ENCODE results near the gene DYNC2LI1. TPM values are rescaled to one million over a fixed set of nuclear protein-coding genes. Genes with fewer than 3 reads are reported as not detected.
A peak's percentile ranks its signal among the peaks of the same experiment; 100 is the strongest.

DYNC2LI1 gene
- total RNA-seq, 2 experiments from 2014 or later, result 19.5 to 28.4 TPM

DNA sequence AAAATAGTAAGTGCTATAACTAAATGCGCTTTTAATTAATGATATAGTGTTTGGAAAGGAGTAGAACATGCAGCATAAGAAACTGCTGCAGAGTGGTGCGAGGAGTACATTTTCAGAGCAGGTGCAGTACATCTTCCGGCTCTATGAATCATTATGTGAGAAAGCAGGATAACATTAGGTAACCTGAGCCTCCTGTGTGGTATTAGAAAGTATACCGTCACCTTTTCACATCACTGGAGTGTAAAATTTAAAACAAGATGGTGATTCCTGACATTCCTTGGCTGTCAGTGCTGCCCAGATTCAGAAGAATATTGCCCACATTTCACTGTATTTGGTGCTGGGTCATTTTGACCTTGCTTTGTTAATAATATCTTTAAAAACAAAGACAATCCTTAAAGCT is 7.8 kb upstream of the DYNC2LI1 start:
- DNase-seq (no peak), ATAC-seq (no peak)
- peak overlapping the region; percentile 15 for H3K27ac Mint-ChIP-seq
- peaks cover 15% of the 10 kb centered on the region for H3K4me1 Mint-ChIP-seq
- intact Hi-C loops (cut with DNase I, micrococcal nuclease), result no loop called here
- no peaks in the 10 kb centered on the region for H3K27me3 Mint-ChIP-seq
- CTCF ChIA-PET, result no interaction called here
- no peaks in the 10 kb centered on the region for H3K36me3 Mint-ChIP-seq (ENCODE audit: low read depth)
- POLR2A ChIA-PET, result no interaction called here
- H3K9me3 Mint-ChIP-seq (ENCODE audit: low read depth), result no peaks in the 10 kb centered on the region
- no peak overlapping the region for H3K4me3 Mint-ChIP-seq

DNA sequence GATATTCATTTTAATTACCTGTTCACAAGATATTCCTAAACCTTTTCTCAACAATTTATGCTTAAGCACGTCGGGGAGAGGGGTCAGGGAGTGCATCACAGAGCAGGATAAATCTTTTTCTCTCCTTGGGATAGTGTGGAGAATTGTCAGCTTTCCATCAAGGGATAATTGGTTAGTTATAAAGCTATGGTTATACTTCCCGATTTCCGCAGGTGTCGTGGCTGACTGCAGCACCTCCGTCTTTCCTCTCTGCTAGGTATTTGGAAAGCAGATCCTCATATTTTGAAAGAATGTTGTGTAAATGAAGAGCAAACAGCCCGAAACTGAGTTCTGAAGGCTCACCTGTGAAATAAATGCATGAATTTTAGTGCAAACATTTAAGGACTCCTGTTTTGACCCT is 778 bp downstream of the DYNC2LI1 start:
- H3K9me3 Mint-ChIP-seq (ENCODE audit: low read depth), result no peaks in the 10 kb centered on the region

DNA sequence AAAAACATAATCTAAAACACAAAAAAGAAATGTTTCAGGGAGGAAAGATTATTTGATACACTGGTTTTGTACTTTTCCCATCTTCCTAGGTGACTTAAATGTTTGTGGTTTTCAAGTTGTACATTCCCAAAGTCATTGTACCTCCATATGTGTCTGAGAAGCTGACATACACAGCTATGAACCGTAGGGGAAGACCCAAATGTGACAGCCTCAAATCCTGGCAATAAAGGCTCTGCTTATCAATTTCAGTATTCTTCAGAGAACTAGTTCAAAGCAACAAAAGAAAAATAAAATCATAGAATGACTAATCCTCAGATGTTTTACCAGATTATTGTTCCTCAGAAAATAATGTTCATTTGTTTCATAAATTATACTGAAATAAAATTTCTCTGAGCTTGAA is 2.5 kb downstream of the DYNC2LI1 start:
- ChIA-PET CTCF (interaction anchor here (0.6 to 0.9 kb wide), 2 partner anchors 11 to 477 kb away, joined by 5 read pairs; no protein-coding TSS in a partner anchor), POLR2A (no interaction called here)
- Mint-ChIP-seq H3K36me3 (ENCODE audit: low read depth) (peaks cover 3% of the 10 kb centered on the region), H3K4me1 (peaks cover 29% of the 10 kb centered on the region), H3K27ac (peak overlapping the region; percentile 79), H3K4me3 (peak overlapping the region; percentile 18), H3K9me3 (ENCODE audit: low read depth) (no peaks in the 10 kb centered on the region), H3K27me3 (no peaks in the 10 kb centered on the region)
- DNase-seq (peak; percentile 35), ATAC-seq (peak; percentile 74)
- intact Hi-C loops (cut with DNase I, micrococcal nuclease), result loop anchor here (1.0 to 10.0 kb wide), 3 partner anchors 12 to 142 kb away; partner anchors contain the start of gene PLEKHH2 (in 1 of the 2)

More for the DNA sequence above, 778 bp downstream of the DYNC2LI1 start:
- peak overlapping the region; percentile 74 for H3K27ac Mint-ChIP-seq
- peak overlapping the region; percentile 95 for H3K4me3 Mint-ChIP-seq
- no peaks in the 10 kb centered on the region for H3K27me3 Mint-ChIP-seq
- DNase-seq, result no peak
- intact Hi-C loops (cut with DNase I, micrococcal nuclease), result loop anchor here (1.0 to 10.0 kb wide), 5 partner anchors 140 to 586 kb away; partner anchors contain the start of genes CAMKMT (in 1 of the 2), PLEKHH2 (in 1 of the 2), PPM1B (in 1 of the 2) and PREPL (in 1 of the 2)
- CTCF ChIA-PET, result interaction anchor here (0.7 to 1.8 kb wide), 5 partner anchors 10 to 80 kb away, joined by 3 to 5 read pairs (median 4); no protein-coding TSS in a partner anchor
- ATAC-seq, result no peak
- H3K36me3 Mint-ChIP-seq (ENCODE audit: low read depth), result no peaks in the 10 kb centered on the region
- POLR2A ChIA-PET, result no interaction called here
- peaks cover 29% of the 10 kb centered on the region for H3K4me1 Mint-ChIP-seq

- POLR2A ChIA-PET, result no interaction called here
- Mint-ChIP-seq H3K4me1 (peaks cover 29% of the 10 kb centered on the region), H3K9me3 (ENCODE audit: low read depth) (no peaks in the 10 kb centered on the region), H3K27ac (peak overlapping the region; percentile 58), H3K36me3 (ENCODE audit: low read depth) (peaks cover 3% of the 10 kb centered on the region), H3K4me3 (no peak overlapping the region), H3K27me3 (no peaks in the 10 kb centered on the region)
- intact Hi-C loops (cut with DNase I, micrococcal nuclease), result loop anchor here in 1 of 2 experiments (1.0 to 10.0 kb wide), 3 partner anchors 11 to 143 kb away; partner anchors contain the start of gene PLEKHH2
- CTCF ChIA-PET, result no interaction called here
- ATAC-seq (no peak), DNase-seq (peak; percentile 52)
These were observed 3.6 kb downstream of the DYNC2LI1 start for GRCh38 chr2:43777306-43777926.

GRCh38 chr2:43778233-43778632 is 4.4 kb downstream of the DYNC2LI1 start:
- Mint-ChIP-seq H3K36me3 (ENCODE audit: low read depth) (peaks cover 3% of the 10 kb centered on the region), H3K4me3 (no peak overlapping the region), H3K27ac (no peak overlapping the region), H3K4me1 (peaks cover 29% of the 10 kb centered on the region), H3K27me3 (no peaks in the 10 kb centered on the region), H3K9me3 (ENCODE audit: low read depth) (no peaks in the 10 kb centered on the region)
- POLR2A ChIA-PET, result no interaction called here
- ATAC-seq, result no peak
- intact Hi-C loops (cut with DNase I, micrococcal nuclease), result loop anchor here in 1 of 2 experiments (10.0 kb wide), 1 partner anchor 143 kb away; the partner anchor contains the start of gene PLEKHH2
- no peak for DNase-seq
- CTCF ChIA-PET, result no interaction called here

DNA sequence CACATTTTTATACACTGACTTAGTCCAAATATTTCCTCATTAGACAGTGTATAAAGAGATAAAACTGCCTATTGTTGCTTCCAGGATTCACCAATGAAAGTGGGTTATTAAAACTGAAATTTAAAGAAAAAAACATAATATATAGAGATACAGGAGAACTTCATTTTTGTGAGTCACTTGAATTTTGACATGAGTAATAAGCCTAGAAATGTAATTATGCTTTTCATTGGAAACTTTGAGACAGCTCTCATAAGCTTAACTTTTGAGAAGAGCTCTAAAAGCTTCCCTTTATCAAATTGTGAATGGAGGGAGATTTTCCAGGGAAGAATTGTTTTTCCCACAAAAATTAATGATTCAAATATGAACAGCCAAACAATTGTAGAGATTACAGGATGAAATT is 14.1 kb downstream of the DYNC2LI1 start:
- no peaks in the 10 kb centered on the region for H3K27me3 Mint-ChIP-seq
- CTCF ChIA-PET, result interaction anchor here (0.6 to 1.8 kb wide), 3 partner anchors 11 to 417 kb away, joined by 3 to 5 read pairs (median 4); no protein-coding TSS in a partner anchor
- peaks cover 14% of the 10 kb centered on the region for H3K36me3 Mint-ChIP-seq (ENCODE audit: low read depth)
- ATAC-seq, result peak; percentile 79
- H3K4me3 Mint-ChIP-seq, result no peak overlapping the region
- peaks cover 25% of the 10 kb centered on the region for H3K4me1 Mint-ChIP-seq
- peak overlapping the region; percentile 70 for H3K27ac Mint-ChIP-seq
- no peak for DNase-seq
- intact Hi-C loops (cut with DNase I, micrococcal nuclease), result loop anchor here (1.0 to 2.0 kb wide), 3 partner anchors 11 to 147 kb away; no protein-coding TSS in a partner anchor
- POLR2A ChIA-PET, result interaction anchor here (0.6 kb wide), 1 partner anchor 54 kb away, joined by 4 read pairs; no protein-coding TSS in a partner anchor
- no peaks in the 10 kb centered on the region for H3K9me3 Mint-ChIP-seq (ENCODE audit: low read depth)

GRCh38 chr2:43788646-43789045 is 14.8 kb downstream of the DYNC2LI1 start:
- DNase-seq, result no peak

DNA sequence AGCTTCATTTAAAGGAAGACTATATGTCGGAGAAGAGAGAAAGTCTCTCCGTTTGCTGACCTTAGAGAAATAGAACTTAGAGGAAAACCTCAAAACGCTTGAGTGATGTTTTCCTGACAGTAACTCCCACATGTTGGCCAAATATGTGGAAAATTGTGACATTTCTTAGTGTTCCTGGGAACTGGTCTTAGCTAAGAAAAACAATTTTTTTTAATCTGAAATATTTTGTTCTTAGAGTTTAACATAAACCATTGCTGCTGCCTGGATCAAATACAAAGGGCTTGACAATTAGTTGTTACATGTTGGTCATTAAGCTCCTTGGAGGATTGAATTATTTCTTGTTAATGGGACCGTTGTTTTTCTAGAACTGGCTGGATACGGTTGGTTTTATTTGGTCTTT is 16.3 kb downstream of the DYNC2LI1 start:
- H3K4me3 Mint-ChIP-seq, result no peak overlapping the region
- ATAC-seq (no peak), DNase-seq (no peak)
- POLR2A ChIA-PET, result interaction anchor here (0.6 kb wide), 1 partner anchor 275 kb away, joined by 3 read pairs; no protein-coding TSS in a partner anchor
- no peaks in the 10 kb centered on the region for H3K9me3 Mint-ChIP-seq (ENCODE audit: low read depth)
- H3K4me1 Mint-ChIP-seq, result peaks cover 25% of the 10 kb centered on the region
- no peaks in the 10 kb centered on the region for H3K27me3 Mint-ChIP-seq
- H3K27ac Mint-ChIP-seq, result no peak overlapping the region
- CTCF ChIA-PET, result interaction anchor here (0.7 to 1.7 kb wide), 4 partner anchors 8 to 1055 kb away, joined by 3 to 5 read pairs (median 4); partner anchors contain the start of gene DYNC2LI1
- intact Hi-C loops (cut with DNase I, micrococcal nuclease), result no loop called here
- H3K36me3 Mint-ChIP-seq (ENCODE audit: low read depth), result peaks cover 12% of the 10 kb centered on the region

More at GRCh38 chr2:43788646-43789045, 14.8 kb downstream of the DYNC2LI1 start:
- intact Hi-C loops (cut with DNase I, micrococcal nuclease), result loop anchor here (1.0 to 2.0 kb wide), 3 partner anchors 11 to 146 kb away; no protein-coding TSS in a partner anchor
- no peaks in the 10 kb centered on the region for H3K27me3 Mint-ChIP-seq
- POLR2A ChIA-PET, result no interaction called here
- H3K36me3 Mint-ChIP-seq (ENCODE audit: low read depth), result peaks cover 15% of the 10 kb centered on the region
- H3K27ac Mint-ChIP-seq, result peak overlapping the region; percentile 47
- H3K4me1 Mint-ChIP-seq, result peaks cover 25% of the 10 kb centered on the region
- no peaks in the 10 kb centered on the region for H3K9me3 Mint-ChIP-seq (ENCODE audit: low read depth)
- CTCF ChIA-PET, result interaction anchor here (1.2 kb wide), 1 partner anchor 10 kb away, joined by 4 read pairs; no protein-coding TSS in a partner anchor
- H3K4me3 Mint-ChIP-seq, result no peak overlapping the region
- no peak for ATAC-seq

- H3K27me3 Mint-ChIP-seq, result no peaks in the 10 kb centered on the region
- no peaks in the 10 kb centered on the region for H3K9me3 Mint-ChIP-seq (ENCODE audit: low read depth)
- ChIA-PET POLR2A (no interaction called here), CTCF (interaction anchor here (0.8 to 1.7 kb wide), 2 partner anchors 17 to 45 kb away, joined by 3 to 5 read pairs; partner anchors contain the start of gene DYNC2LI1)
- H3K4me3 Mint-ChIP-seq, result no peak overlapping the region
- DNase-seq (no peak), ATAC-seq (no peak)
- H3K4me1 Mint-ChIP-seq, result peaks cover 25% of the 10 kb centered on the region
- H3K27ac Mint-ChIP-seq, result no peak overlapping the region
- peaks cover 12% of the 10 kb centered on the region for H3K36me3 Mint-ChIP-seq (ENCODE audit: low read depth)
- intact Hi-C loops (cut with DNase I, micrococcal nuclease), result no loop called here
These were observed 17.4 kb downstream of the DYNC2LI1 start for GRCh38 chr2:43791035-43791765.

- Mint-ChIP-seq H3K9me3 (ENCODE audit: low read depth) (no peaks in the 10 kb centered on the region), H3K27ac (no peak overlapping the region), H3K4me1 (peaks cover 17% of the 10 kb centered on the region), H3K27me3 (no peaks in the 10 kb centered on the region), H3K4me3 (no peak overlapping the region), H3K36me3 (ENCODE audit: low read depth) (peaks cover 12% of the 10 kb centered on the region)
- ChIA-PET CTCF (no interaction called here), POLR2A (no interaction called here)
- intact Hi-C loops (cut with DNase I, micrococcal nuclease), result no loop called here
- no peak for ATAC-seq
- DNase-seq, result no peak
These were observed 18.8 kb downstream of the DYNC2LI1 start for GRCh38 chr2:43792653-43793052.

DNA sequence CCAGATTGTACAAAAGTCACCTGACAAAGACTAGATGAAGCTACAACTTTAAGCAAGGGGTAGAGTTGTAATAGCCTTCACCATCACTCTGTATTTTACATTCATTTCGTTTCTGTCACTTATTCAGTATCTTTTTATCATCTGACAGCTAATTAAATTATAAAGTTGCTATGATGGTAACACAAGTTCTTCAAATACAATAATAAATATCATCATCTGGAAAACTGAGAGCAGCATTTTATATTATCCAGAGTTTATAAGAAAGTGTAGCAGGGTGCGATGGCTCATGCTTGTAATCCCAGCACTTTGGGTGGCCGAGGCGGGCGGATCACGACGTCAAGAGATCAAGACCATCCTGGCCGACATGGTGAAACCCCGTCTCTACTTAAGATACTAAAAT is 21.1 kb downstream of the DYNC2LI1 start:
- DNase-seq (no peak), ATAC-seq (no peak)
- ChIA-PET CTCF (interaction anchor here (1.2 kb wide), 1 partner anchor 51 kb away, joined by 3 read pairs; no protein-coding TSS in a partner anchor), POLR2A (no interaction called here)
- Mint-ChIP-seq H3K4me1 (no peaks in the 10 kb centered on the region), H3K27me3 (no peaks in the 10 kb centered on the region), H3K27ac (no peak overlapping the region), H3K9me3 (ENCODE audit: low read depth) (no peaks in the 10 kb centered on the region), H3K4me3 (no peak overlapping the region), H3K36me3 (ENCODE audit: low read depth) (peaks cover 8% of the 10 kb centered on the region)
- intact Hi-C loops (cut with DNase I, micrococcal nuclease), result no loop called here
